HepG2 (cell line): Measurements from ENCODE around the gene CAMK1D. TPM values are rescaled to one million over a fixed set of nuclear protein-coding genes. Genes with fewer than 3 reads are reported as not detected.
"Not testable (repeated sequence)": the region's sequence is repeated elsewhere in the genome, so short reads cannot be mapped to it uniquely, and the experiment has no call there.

Source experiments
- ATAC-seq: fragments of 200-7000 bp; cut with Tn5 transposase; 3 replicates; pipeline ENCODE4 v1.9.1; 2020; ENCODE audit warnings: mild to moderate bottlenecking, moderate library complexity
- BruUV-seq: library from RNA; stranded (reverse); fragments of 400-500 nt; replicated peaks from 2 replicates; lab custom pipeline; 2021; lab: Mats Ljungman, UMichigan
- CTCF ChIA-PET: fragments of 300-600 bp; formaldehyde crosslinking; extraction: SDS; loops from one replicate; lab custom pipeline; 2021; ENCODE audit warnings: low total read pairs, inconsistent platforms, low intra/inter-chr PET ratio; lab: Yijun Ruan, JAX
- POLR2A ChIA-PET: fragments of 350-600 bp; sonication (Branson Sonifier 250); formaldehyde crosslinking; loops from one replicate; lab custom pipeline; 2020; ENCODE audit warnings: antibody characterized with exemption, inconsistent platforms; lab: Yijun Ruan, JAX
- DNase-seq: peaks from one replicate; pipeline ENCODE4 v3.0.0-alpha.2; 2015; ENCODE audit warnings: low spot score
- FAIRE-seq: peaks from 3 replicates; lab custom pipeline; 2011; peaks lifted over from hg19 to GRCh38; lab: Jason Lieb, UNC
- H2AFZ ChIP-seq: one replicate; pipeline ENCODE4 v1.6.1; 2011; ENCODE audit warnings: low read length, inconsistent platforms
- H3K27ac ChIP-seq: fragments of 300-600 bp; 3 replicates; pipeline ENCODE4 v1.8.0; 2011; ENCODE audit warnings: mixed run types, mild to moderate bottlenecking, mixed read lengths, low read length, inconsistent platforms; ENCODE audit not compliant: insufficient read depth; ENCODE audit errors: extremely low read length
- H3K27me3 ChIP-seq, 2 experiments: fragments of 200-600 bp in 1 of 2; 2 replicates in 1 of 2; 3 replicates in 1 of 2; pipeline versions ENCODE4 v1.6.0 to v1.8.0; 2011; ENCODE audit warnings: low read length in 2 of 2, mild to moderate bottlenecking in 2 of 2, moderate library complexity in 2 of 2, inconsistent platforms in 1 of 2; ENCODE audit not compliant: insufficient read depth in 2 of 2, control insufficient read depth in 1 of 2
- H3K36me3 ChIP-seq, 2 experiments: fragments of 200-600 bp in 1 of 2; replicated peaks in 1 of 2; 2 replicates in 1 of 2; 3 replicates in 1 of 2; pipeline versions ENCODE4 v1.5.1 to v1.8.0; 2011; ENCODE audit warnings: low read length in 2 of 2, inconsistent platforms in 1 of 2; ENCODE audit not compliant: insufficient read depth in 2 of 2, control insufficient read depth in 1 of 2
- H3K4me1 ChIP-seq: 2 replicates; pipeline ENCODE4 v1.5.1; 2012; ENCODE audit warnings: low read length, inconsistent platforms; ENCODE audit not compliant: insufficient read depth
- H3K4me2 ChIP-seq: 2 replicates; pipeline ENCODE4 v1.6.0; 2011; ENCODE audit warnings: low read depth, low read length, inconsistent platforms
- H3K4me3 ChIP-seq, 3 experiments: fragments of 200-600 bp in 1 of 3; sonication (generic), shearing (Covaris generic) in 1 of 3; replicated peaks in 1 of 3; 2 replicates each; pipeline ENCODE4 v1.5.1; 2011 to 2016; ENCODE audit warnings: low read length in 3 of 3, inconsistent platforms in 2 of 3, low read depth in 2 of 3, mild to moderate bottlenecking in 2 of 3, control low read depth in 1 of 3, mixed read lengths in 1 of 3; ENCODE audit not compliant: insufficient read depth in 1 of 3
- H3K79me2 ChIP-seq: one replicate; pipeline ENCODE4 v1.6.1; 2011; ENCODE audit warnings: low read length, inconsistent platforms; ENCODE audit not compliant: insufficient read depth
- H3K9ac ChIP-seq: 2 replicates; pipeline ENCODE4 v1.6.0; 2011; ENCODE audit warnings: mild to moderate bottlenecking, low read depth, low read length, inconsistent platforms; ENCODE audit not compliant: insufficient read depth
- H3K9me3 ChIP-seq: 2 replicates; pipeline ENCODE4 v1.5.1; 2012; ENCODE audit warnings: mild to moderate bottlenecking, low read length
- H4K20me1 ChIP-seq: 2 replicates; pipeline ENCODE4 v1.6.0; 2011; ENCODE audit warnings: inconsistent platforms, mild to moderate bottlenecking, low read length, moderate library complexity; ENCODE audit not compliant: insufficient read depth
- ATF5 ChIP-seq: sonication (generic); formaldehyde crosslinking; IDR thresholded peaks from 2 replicates; pipeline ENCODE4 v1.4.0; 2020; ENCODE audit warnings: mild to moderate bottlenecking, low read depth, missing genetic modification reagents
- FLYWCH1 ChIP-seq: sonication (generic); formaldehyde crosslinking; IDR thresholded peaks from 2 replicates; pipeline ENCODE4 v1.8.1; 2023; ENCODE audit warnings: mild to moderate bottlenecking, missing genetic modification reagents
- FOXK2 ChIP-seq: fragments of 450-650 bp; IDR thresholded peaks from 2 replicates; pipeline ENCODE4 v1.6.1; 2016
- HOXA3 ChIP-seq: sonication (generic); formaldehyde crosslinking; IDR thresholded peaks from 2 replicates; pipeline ENCODE4 v1.5.0; 2020; ENCODE audit warnings: missing genetic modification reagents
- MZF1 ChIP-seq: sonication (generic); formaldehyde crosslinking; IDR thresholded peaks from 2 replicates; pipeline ENCODE4 v1.8.1; 2023; ENCODE audit warnings: mild to moderate bottlenecking, missing genetic modification reagents, borderline replicate concordance
- ZNF296 ChIP-seq: sonication (generic); formaldehyde crosslinking; conservative IDR thresholded peaks from 2 replicates; pipeline ENCODE4 v1.5.0; 2020; ENCODE audit warnings: mild to moderate bottlenecking, missing genetic modification reagents
- ZNF567 ChIP-seq: sonication (generic); formaldehyde crosslinking; IDR thresholded peaks from 2 replicates; pipeline ENCODE4 v1.8.1; 2023; ENCODE audit warnings: mild to moderate bottlenecking, missing genetic modification reagents, borderline replicate concordance
- ZNF768 ChIP-seq: sonication (generic); formaldehyde crosslinking; IDR thresholded peaks from 2 replicates; pipeline ENCODE4 v1.4.0; 2020; ENCODE audit warnings: missing genetic modification reagents
- WGBS: methylation state at CpG from one replicate; pipeline ENCODE4 v1.1.6; 2017; ENCODE audit warnings: low lambda C conversion rate; 5-methylcytosine and 5-hydroxymethylcytosine counted together
- in situ Hi-C: cut with HindIII; loops from 2 replicates; pipeline ENCODE4 v1.10.0; 2017; ENCODE audit warnings: low pct_unique_long_range_greater_than_20kb; ENCODE audit not compliant: extremely low pct_ligation_motif_present
- intact Hi-C: fragments of 100-400 bp; cut with micrococcal nuclease; formaldehyde crosslinking; loops from one replicate; pipeline ENCODE4 v1.10.0; 2022; ENCODE audit not compliant: unreplicated experiment
- polyA plus RNA-seq, 8 experiments: library from polyadenylated mRNA; depleted of rRNA in 3 of 8; stranded (reverse) in 7 of 8; unstranded in 1 of 8; fragments of >200 nt; fragmentation: Illumina TruSeq in 4 of 8; extraction: Trizol in 4 of 8; gene quantifications; 2 replicates each; pipeline versions ENCODE4 v1.2.1 to v1.2.3, GENCODE V29; 2011 to 2016; ENCODE audit warnings: low read depth in 4 of 8, missing spikeins in 1 of 8, mixed read lengths in 1 of 8; ENCODE audit not compliant: insufficient read depth in 1 of 8
- total RNA-seq, 5 experiments: library from RNA; depleted of rRNA; stranded (reverse); fragments of >200 nt; fragmentation: Illumina TruSeq; extraction: Trizol; gene quantifications; 2 replicates each; pipeline ENCODE4 v1.2.3, GENCODE V29; 2016; ENCODE audit warnings: low read depth in 1 of 5

Gene CAMK1D
- total and polyA plus RNA-seq, 2 of the 13 experiments (the other 11 are each of a cell fraction or from before 2014, with no cell fraction given), result under 0.01 TPM; not detected in 1

DNA sequence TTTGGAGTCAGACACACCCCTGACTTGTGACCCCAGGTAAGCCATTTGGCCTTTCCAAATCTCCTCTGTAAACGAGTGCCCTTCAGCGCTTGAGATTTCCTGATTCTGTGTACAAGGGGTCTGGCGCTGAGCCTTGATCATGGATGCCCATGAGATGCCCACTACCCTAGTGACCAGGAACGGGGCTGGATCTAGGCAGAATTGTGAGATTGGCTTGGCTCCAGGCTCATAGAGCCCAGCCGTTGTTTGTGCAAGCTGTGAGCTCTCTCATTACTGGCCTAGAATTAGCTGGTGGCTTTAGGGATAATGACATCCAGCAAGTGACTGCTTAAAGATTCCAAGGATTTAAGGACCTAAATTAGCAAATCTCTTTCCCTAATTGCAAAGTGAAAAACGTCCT, 84.9 kb downstream of the CAMK1D start:
- no peak for FAIRE-seq
- TF ChIP-seq FLYWCH1 (no peak), ZNF768 (CRISPR knock-in tag) (no peak), FOXK2 (no peak), HOXA3 (no peak), ZNF296 (no peak), MZF1 (CRISPR knock-in tag) (no peak), ZNF567 (CRISPR knock-in tag) (no peak), ATF5 (CRISPR knock-in tag) (no peak)
- TF ChIP-seq, all 625 proteins: peak for 0
- ATAC-seq (no peak), DNase-seq (no peak)
- Histone ChIP-seq H3K36me3 (no peaks in the 10 kb centered on the region), H3K27me3 (peaks cover 1 to 26% of the 10 kb centered on the region in 2 experiments; a peak in 4 of 5 replicates), H4K20me1 (no peaks in the 10 kb centered on the region), H3K79me2 (no peaks in the 10 kb centered on the region), H3K4me2 (no peak overlapping the region), H3K4me3 (no peak overlapping the region), H3K9me3 (no peaks in the 10 kb centered on the region), H3K9ac (no peak overlapping the region), H3K4me1 (peaks cover 4% of the 10 kb centered on the region; the same call in 1 of the 2 replicates), H2AFZ (no peak overlapping the region), H3K27ac (no peak overlapping the region)
- intact Hi-C loops (no loop called here), in situ Hi-C loops (no loop called here)
- WGBS, result 28% methylated on average over 5 of the region's 6 CpGs
- CTCF ChIA-PET, result no interaction called here
- POLR2A ChIA-PET, result no interaction called here
- no TSS peak for BruUV-seq

GRCh38 chr10:12434677-12435076, 85.3 kb downstream of the CAMK1D start:
- H3K36me3 ChIP-seq, in situ Hi-C loops, DNase-seq, H4K20me1 ChIP-seq, H3K9me3 ChIP-seq, BruUV-seq, ATAC-seq, H3K4me2 ChIP-seq, H3K79me2 ChIP-seq, H3K9ac ChIP-seq, H3K27ac ChIP-seq, H3K4me1 ChIP-seq, intact Hi-C loops, POLR2A ChIA-PET, FAIRE-seq, H2AFZ ChIP-seq, H3K4me3 ChIP-seq, CTCF ChIA-PET: not testable (repeated sequence)
- WGBS, result 35% methylated on average over 8 of the region's 8 CpGs
- H3K27me3 ChIP-seq, result peaks cover 1 to 25% of the 10 kb centered on the region in 2 experiments; a peak in 4 of 5 replicates
